Measurements from ENCODE around the gene GATB.

Gene GATB

GRCh38 chr4:151644622-151645021 lies 116.2 kb downstream of the GATB start:
- ChIA-PET POLR2A (no interaction called here), CTCF (interaction anchor here (1.1 to 1.5 kb wide), 2 partner anchors 18 to 40 kb away, joined by 3 to 5 read pairs; no protein-coding TSS in a partner anchor)
- H3K4me1 ChIP-seq (ENCODE audit: control extremely low read depth in 1 of 4, control insufficient read depth in 4 of 4, insufficient read depth in 4 of 4, low read length in 3 of 4), result no peaks in the 10 kb centered on the region
- WGBS (ENCODE audit: insufficient coverage), result 43% methylated on average over 3 of the region's 3 CpGs
- no peak overlapping the region for H3K27ac ChIP-seq (ENCODE audit: insufficient read depth in 1 of 2, low read depth in 1 of 2, low read length in 2 of 2, poor library complexity in 1 of 2, severe bottlenecking in 2 of 2)
- H3K27me3 ChIP-seq (replicated peaks in 2 of 5; ENCODE audit: control insufficient read depth in 4 of 5, insufficient read depth in 5 of 5, low read length in 4 of 5), result peaks cover 0 to 7% (median 0%) of the 10 kb centered on the region in 5 experiments
- H3K36me3 ChIP-seq (ENCODE audit: control insufficient read depth in 4 of 4, insufficient read depth in 4 of 4, low read length in 3 of 4), result no peaks in the 10 kb centered on the region
- no peak overlapping the region for H3K4me3 ChIP-seq (ENCODE audit: control insufficient read depth in 1 of 7, extremely low read depth in 1 of 7, insufficient read depth in 4 of 7, low read depth in 2 of 7, low read length in 6 of 7)
- H3K9me3 ChIP-seq (ENCODE audit: control extremely low read depth in 1 of 5, control insufficient read depth in 4 of 5, insufficient read depth in 2 of 5, low read depth in 1 of 5, low read length in 4 of 5), result no peaks in the 10 kb centered on the region
- peak in 2 of 3 donors; percentile 11 to 14 for DNase-seq

- CTCF ChIA-PET, result interaction anchor here (0.8 kb wide), 1 partner anchor 19 kb away, joined by 3 read pairs; no protein-coding TSS in a partner anchor
- H3K4me3 ChIP-seq (ENCODE audit: control insufficient read depth in 1 of 7, extremely low read depth in 1 of 7, insufficient read depth in 4 of 7, low read depth in 2 of 7, low read length in 6 of 7), result no peak overlapping the region
- H3K4me1 ChIP-seq (ENCODE audit: control extremely low read depth in 1 of 4, control insufficient read depth in 4 of 4, insufficient read depth in 4 of 4, low read length in 3 of 4), result no peaks in the 10 kb centered on the region
- H3K27me3 ChIP-seq (replicated peaks in 2 of 5; ENCODE audit: control insufficient read depth in 4 of 5, insufficient read depth in 5 of 5, low read length in 4 of 5), result peaks cover 0 to 7% (median 0%) of the 10 kb centered on the region in 5 experiments
- WGBS (ENCODE audit: insufficient coverage), result 100% methylated on average over 3 of the region's 4 CpGs
- H3K36me3 ChIP-seq (ENCODE audit: control insufficient read depth in 4 of 4, insufficient read depth in 4 of 4, low read length in 3 of 4), result no peaks in the 10 kb centered on the region
- no peak for DNase-seq
- no peak overlapping the region for H3K27ac ChIP-seq (ENCODE audit: insufficient read depth in 1 of 2, low read depth in 1 of 2, low read length in 2 of 2, poor library complexity in 1 of 2, severe bottlenecking in 2 of 2)
- no peaks in the 10 kb centered on the region for H3K9me3 ChIP-seq (ENCODE audit: control extremely low read depth in 1 of 5, control insufficient read depth in 4 of 5, insufficient read depth in 2 of 5, low read depth in 1 of 5, low read length in 4 of 5)
- POLR2A ChIA-PET, result no interaction called here
Measured at GRCh38 chr4:151643564-151643963, 117.2 kb downstream of the GATB start.

- WGBS (ENCODE audit: insufficient coverage), result 96% methylated on average over 2 of the region's 2 CpGs
- no peak overlapping the region for H3K27ac ChIP-seq (ENCODE audit: insufficient read depth in 1 of 2, low read depth in 1 of 2, low read length in 2 of 2, poor library complexity in 1 of 2, severe bottlenecking in 2 of 2)
- POLR2A ChIA-PET, result no interaction called here
- H3K9me3 ChIP-seq (ENCODE audit: control extremely low read depth in 1 of 5, control insufficient read depth in 4 of 5, insufficient read depth in 2 of 5, low read depth in 1 of 5, low read length in 4 of 5), result no peaks in the 10 kb centered on the region
- peaks cover 0 to 6% (median 0%) of the 10 kb centered on the region in 5 experiments for H3K27me3 ChIP-seq (replicated peaks in 2 of 5; ENCODE audit: control insufficient read depth in 4 of 5, insufficient read depth in 5 of 5, low read length in 4 of 5)
- no peak overlapping the region for H3K4me3 ChIP-seq (ENCODE audit: control insufficient read depth in 1 of 7, extremely low read depth in 1 of 7, insufficient read depth in 4 of 7, low read depth in 2 of 7, low read length in 6 of 7)
- no peak for DNase-seq
- no peaks in the 10 kb centered on the region for H3K4me1 ChIP-seq (ENCODE audit: control extremely low read depth in 1 of 4, control insufficient read depth in 4 of 4, insufficient read depth in 4 of 4, low read length in 3 of 4)
- CTCF ChIA-PET, result no interaction called here
- no peaks in the 10 kb centered on the region for H3K36me3 ChIP-seq (ENCODE audit: control insufficient read depth in 4 of 4, insufficient read depth in 4 of 4, low read length in 3 of 4)
Measured at GRCh38 chr4:151641983-151642382, 118.8 kb downstream of the GATB start.

- no peaks in the 10 kb centered on the region for H3K36me3 ChIP-seq (ENCODE audit: control insufficient read depth in 4 of 4, insufficient read depth in 4 of 4, low read length in 3 of 4)
- ChIA-PET CTCF (no interaction called here), POLR2A (no interaction called here)
- no peaks in the 10 kb centered on the region for H3K4me1 ChIP-seq (ENCODE audit: control extremely low read depth in 1 of 4, control insufficient read depth in 4 of 4, insufficient read depth in 4 of 4, low read length in 3 of 4)
- peaks cover 0 to 6% (median 0%) of the 10 kb centered on the region in 5 experiments for H3K27me3 ChIP-seq (replicated peaks in 2 of 5; ENCODE audit: control insufficient read depth in 4 of 5, insufficient read depth in 5 of 5, low read length in 4 of 5)
- DNase-seq, result peak; percentile 1 to 43 (median 32)
- no CpG with 5 or more reads among the region's 2 CpGs for WGBS (ENCODE audit: insufficient coverage)
- H3K4me3 ChIP-seq (ENCODE audit: control insufficient read depth in 1 of 7, extremely low read depth in 1 of 7, insufficient read depth in 4 of 7, low read depth in 2 of 7, low read length in 6 of 7), result no peak overlapping the region
- no peaks in the 10 kb centered on the region for H3K9me3 ChIP-seq (ENCODE audit: control extremely low read depth in 1 of 5, control insufficient read depth in 4 of 5, insufficient read depth in 2 of 5, low read depth in 1 of 5, low read length in 4 of 5)
- no peak overlapping the region for H3K27ac ChIP-seq (ENCODE audit: insufficient read depth in 1 of 2, low read depth in 1 of 2, low read length in 2 of 2, poor library complexity in 1 of 2, severe bottlenecking in 2 of 2)
Measured at GRCh38 chr4:151641167-151641566, 119.6 kb downstream of the GATB start.

GRCh38 chr4:151640381-151640780 lies 120.4 kb downstream of the GATB start:
- CTCF ChIA-PET, result interaction anchor here (0.9 to 1.1 kb wide), 2 partner anchors 12 to 67 kb away, joined by 3 read pairs; no protein-coding TSS in a partner anchor
- Histone ChIP-seq H3K4me3 (ENCODE audit: control insufficient read depth in 1 of 7, extremely low read depth in 1 of 7, insufficient read depth in 4 of 7, low read depth in 2 of 7, low read length in 6 of 7) (no peak overlapping the region), H3K4me1 (ENCODE audit: control extremely low read depth in 1 of 4, control insufficient read depth in 4 of 4, insufficient read depth in 4 of 4, low read length in 3 of 4) (no peaks in the 10 kb centered on the region), H3K9me3 (ENCODE audit: control extremely low read depth in 1 of 5, control insufficient read depth in 4 of 5, insufficient read depth in 2 of 5, low read depth in 1 of 5, low read length in 4 of 5) (no peaks in the 10 kb centered on the region), H3K36me3 (ENCODE audit: control insufficient read depth in 4 of 4, insufficient read depth in 4 of 4, low read length in 3 of 4) (no peaks in the 10 kb centered on the region), H3K27me3 (replicated peaks in 2 of 5; ENCODE audit: control insufficient read depth in 4 of 5, insufficient read depth in 5 of 5, low read length in 4 of 5) (peaks cover 0 to 6% (median 1%) of the 10 kb centered on the region in 5 experiments), H3K27ac (ENCODE audit: insufficient read depth in 1 of 2, low read depth in 1 of 2, low read length in 2 of 2, poor library complexity in 1 of 2, severe bottlenecking in 2 of 2) (no peak overlapping the region)
- 100% methylated on average over 1 of the region's 1 CpG for WGBS (ENCODE audit: insufficient coverage)
- no peak for DNase-seq
- POLR2A ChIA-PET, result no interaction called here

- H3K27ac ChIP-seq (ENCODE audit: insufficient read depth in 1 of 2, low read depth in 1 of 2, low read length in 2 of 2, poor library complexity in 1 of 2, severe bottlenecking in 2 of 2), result no peak overlapping the region
- no peaks in the 10 kb centered on the region for H3K36me3 ChIP-seq (ENCODE audit: control insufficient read depth in 4 of 4, insufficient read depth in 4 of 4, low read length in 3 of 4)
- no CpG with 5 or more reads among the region's 1 CpG for WGBS (ENCODE audit: insufficient coverage)
- no peaks in the 10 kb centered on the region for H3K4me1 ChIP-seq (ENCODE audit: control extremely low read depth in 1 of 4, control insufficient read depth in 4 of 4, insufficient read depth in 4 of 4, low read length in 3 of 4)
- CTCF ChIA-PET, result interaction anchor here (0.6 to 0.9 kb wide), 2 partner anchors 8 to 9 kb away, joined by 3 to 4 read pairs; no protein-coding TSS in a partner anchor
- DNase-seq, result no peak
- POLR2A ChIA-PET, result interaction anchor here (0.7 kb wide), 1 partner anchor 353 kb away, joined by 6 read pairs; no protein-coding TSS in a partner anchor
- no peaks in the 10 kb centered on the region for H3K9me3 ChIP-seq (ENCODE audit: control extremely low read depth in 1 of 5, control insufficient read depth in 4 of 5, insufficient read depth in 2 of 5, low read depth in 1 of 5, low read length in 4 of 5)
- peaks cover 0 to 6% (median 0%) of the 10 kb centered on the region in 5 experiments for H3K27me3 ChIP-seq (replicated peaks in 2 of 5; ENCODE audit: control insufficient read depth in 4 of 5, insufficient read depth in 5 of 5, low read length in 4 of 5)
- no peak overlapping the region for H3K4me3 ChIP-seq (ENCODE audit: control insufficient read depth in 1 of 7, extremely low read depth in 1 of 7, insufficient read depth in 4 of 7, low read depth in 2 of 7, low read length in 6 of 7)
Measured at GRCh38 chr4:151638295-151638858, 122.4 kb downstream of the GATB start.

GRCh38 chr4:151631349-151631748 lies 129.5 kb downstream of the GATB start:
- Histone ChIP-seq H3K4me1 (ENCODE audit: control extremely low read depth in 1 of 4, control insufficient read depth in 4 of 4, insufficient read depth in 4 of 4, low read length in 3 of 4) (no peaks in the 10 kb centered on the region), H3K9me3 (ENCODE audit: control extremely low read depth in 1 of 5, control insufficient read depth in 4 of 5, insufficient read depth in 2 of 5, low read depth in 1 of 5, low read length in 4 of 5) (no peaks in the 10 kb centered on the region), H3K36me3 (ENCODE audit: control insufficient read depth in 4 of 4, insufficient read depth in 4 of 4, low read length in 3 of 4) (no peaks in the 10 kb centered on the region), H3K27ac (ENCODE audit: insufficient read depth in 1 of 2, low read depth in 1 of 2, low read length in 2 of 2, poor library complexity in 1 of 2, severe bottlenecking in 2 of 2) (no peak overlapping the region), H3K4me3 (ENCODE audit: control insufficient read depth in 1 of 7, extremely low read depth in 1 of 7, insufficient read depth in 4 of 7, low read depth in 2 of 7, low read length in 6 of 7) (no peak overlapping the region), H3K27me3 (replicated peaks in 2 of 5; ENCODE audit: control insufficient read depth in 4 of 5, insufficient read depth in 5 of 5, low read length in 4 of 5) (peaks cover 0 to 8% (median 4%) of the 10 kb centered on the region in 5 experiments)
- POLR2A ChIA-PET, result no interaction called here
- no peak for DNase-seq
- CTCF ChIA-PET, result no interaction called here
